Activated CD4-positive, alpha-beta T cell treated with anti-CD3 and anti-CD28 coated beads, Interleukin-2, Interleukin-6, amounts not matched to agents 100 ng/mL and 50 ng/mL, durations not matched to agents 16 hours and 8 hours (primary cell): ENCODE measurements around the gene DQX1.

Experiments used
- DNase-seq: peaks from one replicate; pipeline ENCODE4 v3.0.0-alpha.2; 2020

DQX1 gene

GRCh38 chr2:74531666-74532065 lies 5.6 kb upstream of the DQX1 start:
- DNase-seq: no peak

GRCh38 chr2:74530239-74531187 lies 4.5 kb upstream of the DQX1 start:
- DNase-seq: peak; percentile 81

GRCh38 chr2:74529357-74530238 lies 3.6 kb upstream of the DQX1 start, which contains the start of the genes AUP1 and HTRA2:
Gene AUP1, minus strand, starts transcription at chr2:74529706. Its CDS starts 77 bp downstream, at chr2:74529629.
Gene HTRA2, plus strand, starts transcription at chr2:74529933. Its CDS starts 74 bp downstream, at chr2:74530007.
- DNase-seq: peak; percentile 99

GRCh38 chr2:74528600-74529356 lies 2.7 kb upstream of the DQX1 start:
- DNase-seq: peak; percentile 27

GRCh38 chr2:74527741-74528140 lies 1.7 kb upstream of the DQX1 start:
- no peak for DNase-seq

- no peak for DNase-seq
Observed at GRCh38 chr2:74526649-74527230, 709 bp upstream of the DQX1 start.

- DNase-seq: no peak
Observed at GRCh38 chr2:74524955-74525716, 895 bp downstream of the DQX1 start.

- no peak for DNase-seq
Observed at GRCh38 chr2:74524005-74524404, 2.0 kb downstream of the DQX1 start.

GRCh38 chr2:74522516-74522915 lies 3.5 kb downstream of the DQX1 start:
- DNase-seq: no peak

GRCh38 chr2:74516650-74517049 lies 9.4 kb downstream of the DQX1 start:
- DNase-seq: no peak

- DNase-seq: peak; percentile 81
Observed at GRCh38 chr2:74515981-74516633, 9.9 kb downstream of the DQX1 start.

GRCh38 chr2:74515271-74515980 lies 10.6 kb downstream of the DQX1 start:
- no peak for DNase-seq

- no peak for DNase-seq
Observed at GRCh38 chr2:74514368-74515270, 11.4 kb downstream of the DQX1 start, which contains the start of gene TLX2. Gene TLX2, plus strand, starts transcription at chr2:74514450. Its CDS starts 357 bp downstream, at chr2:74514807.

GRCh38 chr2:74513605-74514367 lies 12.2 kb downstream of the DQX1 start:
- peak; percentile 43 for DNase-seq

- no peak for DNase-seq
Observed at GRCh38 chr2:74512744-74513604, 13.1 kb downstream of the DQX1 start.

GRCh38 chr2:74511104-74511989 lies 14.7 kb downstream of the DQX1 start:
- no peak for DNase-seq
